ENCODE data around the gene INTS2. TPM values are rescaled to one million over a fixed set of nuclear protein-coding genes. Genes with fewer than 3 reads are reported as not detected.
"Not testable (repeated sequence)": the region's sequence is repeated elsewhere in the genome, so short reads cannot be mapped to it uniquely, and the experiment has no call there.

The INTS2 gene
- total RNA-seq, 1 donor from 2014 or later: 18.0 TPM

GRCh38 chr17:61822326-61823285 lies 105.2 kb downstream of the INTS2 start:
- no peak for DNase-seq

GRCh38 chr17:61821655-61822054 lies 106.1 kb downstream of the INTS2 start:
- DNase-seq: no peak

- not testable (repeated sequence) for DNase-seq
Observed at GRCh38 chr17:61819265-61819664, 108.5 kb downstream of the INTS2 start.

GRCh38 chr17:61818225-61818624 lies 109.6 kb downstream of the INTS2 start:
- no peak for DNase-seq

GRCh38 chr17:61817452-61817851 lies 110.3 kb downstream of the INTS2 start:
- DNase-seq: no peak

GRCh38 chr17:61816538-61816937 lies 111.2 kb downstream of the INTS2 start:
- DNase-seq: no peak

- no peak for DNase-seq
Observed at GRCh38 chr17:61815863-61816503, 111.8 kb downstream of the INTS2 start.

Small RNA genes within 50 kb of the gene (small RNA-seq; reads per million reads assigned to genes)
- gene RF00019 (ENCODE audit: low replicate concordance): not detected

Other genes starting within 250 kb of the INTS2 start
- gene BRIP1, start 64.5 kb downstream of the INTS2 start, total RNA-seq: 10.5 TPM
- 75.1 TPM for gene MED13, start 137.3 kb upstream of the INTS2 start, total RNA-seq